GM12873 (cell line): ENCODE results near the gene MAF.

Source experiments
- CTCF ChIP-seq: IDR thresholded peaks from 2 replicates; pipeline ENCODE4 v1.5.1; 2012; ENCODE audit warnings: low read depth, mild to moderate bottlenecking, moderate library complexity, low read length, control low read depth; ENCODE audit not compliant: insufficient read depth; ENCODE audit errors: missing control alignments

MAF gene

GRCh38 chr16:79602628-79603014 lies 2.1 kb upstream of the MAF start:
- no peak for TF ChIP-seq CTCF

GRCh38 chr16:79601931-79602627 lies 1.5 kb upstream of the MAF start:
- TF ChIP-seq CTCF: peak; percentile 75

GRCh38 chr16:79601092-79601930 lies 774 bp upstream of the MAF start:
- no peak for TF ChIP-seq CTCF

- no peak for TF ChIP-seq CTCF
These were observed 500 bp downstream of the MAF start for GRCh38 chr16:79599837-79600637.

- no peak for TF ChIP-seq CTCF
These were observed 1.2 kb downstream of the MAF start for GRCh38 chr16:79599256-79599836.

- TF ChIP-seq CTCF: peak; percentile 6
These were observed 2.0 kb downstream of the MAF start for GRCh38 chr16:79598348-79599181.
